Measurements from ENCODE around the gene PHC1.
A peak's percentile ranks its signal among the peaks of the same experiment; 100 is the strongest.

PHC1 gene

GRCh38 chr12:8914033-8914715, at the start of gene PHC1:
TSS of gene PHC1 (plus strand) at chr12:8914509. CDS start at chr12:8917678, 3,169 bp downstream.
- DNase-seq: peak; percentile 86

- DNase-seq: no peak
Measured at GRCh38 chr12:8866429-8866828, 47.9 kb upstream of the PHC1 start.

- no peak for DNase-seq
Measured at GRCh38 chr12:8867009-8867408, 47.3 kb upstream of the PHC1 start.

- no peak for DNase-seq
Measured at GRCh38 chr12:8867786-8868185, 46.5 kb upstream of the PHC1 start.

GRCh38 chr12:8870586-8870985, 43.7 kb upstream of the PHC1 start:
- DNase-seq: no peak

- no peak for DNase-seq
Measured at GRCh38 chr12:8871068-8871467, 43.2 kb upstream of the PHC1 start.

GRCh38 chr12:8876887-8877286, 37.4 kb upstream of the PHC1 start:
- no peak for DNase-seq

GRCh38 chr12:8886502-8887284, 27.6 kb upstream of the PHC1 start:
- DNase-seq: no peak

GRCh38 chr12:8887285-8887715, 27.0 kb upstream of the PHC1 start:
- no peak for DNase-seq

- peak; percentile 70 for DNase-seq
Measured at GRCh38 chr12:8890313-8891085, 23.8 kb upstream of the PHC1 start.

- no peak for DNase-seq
Measured at GRCh38 chr12:8891976-8892375, 22.3 kb upstream of the PHC1 start.

GRCh38 chr12:8894378-8894777, 19.9 kb upstream of the PHC1 start:
- no peak for DNase-seq

- DNase-seq: no peak
Measured at GRCh38 chr12:8894986-8895385, 19.3 kb upstream of the PHC1 start.

GRCh38 chr12:8897081-8897480, 17.2 kb upstream of the PHC1 start:
- DNase-seq: no peak

GRCh38 chr12:8899830-8900229, 14.5 kb upstream of the PHC1 start:
- no peak for DNase-seq

- peak; percentile 7 for DNase-seq
Measured at GRCh38 chr12:8902703-8903102, 11.6 kb upstream of the PHC1 start.

- no peak for DNase-seq
Measured at GRCh38 chr12:8903646-8904045, 10.7 kb upstream of the PHC1 start.

- no peak for DNase-seq
Measured at GRCh38 chr12:8904665-8905064, 9.6 kb upstream of the PHC1 start.

GRCh38 chr12:8905546-8905945, 8.8 kb upstream of the PHC1 start:
- no peak for DNase-seq

- DNase-seq: no peak
Measured at GRCh38 chr12:8906266-8907180, 7.8 kb upstream of the PHC1 start.

- no peak for DNase-seq
Measured at GRCh38 chr12:8907513-8907912, 6.8 kb upstream of the PHC1 start.

GRCh38 chr12:8909752-8910151, 4.6 kb upstream of the PHC1 start:
- no peak for DNase-seq
